CD4-positive, alpha-beta T cell treated with Interleukin-4 for 1 hour (primary cell): Measurements from ENCODE around the gene PANK4.
"Not testable (repeated sequence)": the region's sequence is repeated elsewhere in the genome, so short reads cannot be mapped to it uniquely, and the experiment has no call there.

ENCODE experiments used
- DNase-seq, 2 donors: peaks; one replicate each; pipeline ENCODE4 v3.0.0-alpha.2; 2020 to 2022

Gene PANK4

DNA sequence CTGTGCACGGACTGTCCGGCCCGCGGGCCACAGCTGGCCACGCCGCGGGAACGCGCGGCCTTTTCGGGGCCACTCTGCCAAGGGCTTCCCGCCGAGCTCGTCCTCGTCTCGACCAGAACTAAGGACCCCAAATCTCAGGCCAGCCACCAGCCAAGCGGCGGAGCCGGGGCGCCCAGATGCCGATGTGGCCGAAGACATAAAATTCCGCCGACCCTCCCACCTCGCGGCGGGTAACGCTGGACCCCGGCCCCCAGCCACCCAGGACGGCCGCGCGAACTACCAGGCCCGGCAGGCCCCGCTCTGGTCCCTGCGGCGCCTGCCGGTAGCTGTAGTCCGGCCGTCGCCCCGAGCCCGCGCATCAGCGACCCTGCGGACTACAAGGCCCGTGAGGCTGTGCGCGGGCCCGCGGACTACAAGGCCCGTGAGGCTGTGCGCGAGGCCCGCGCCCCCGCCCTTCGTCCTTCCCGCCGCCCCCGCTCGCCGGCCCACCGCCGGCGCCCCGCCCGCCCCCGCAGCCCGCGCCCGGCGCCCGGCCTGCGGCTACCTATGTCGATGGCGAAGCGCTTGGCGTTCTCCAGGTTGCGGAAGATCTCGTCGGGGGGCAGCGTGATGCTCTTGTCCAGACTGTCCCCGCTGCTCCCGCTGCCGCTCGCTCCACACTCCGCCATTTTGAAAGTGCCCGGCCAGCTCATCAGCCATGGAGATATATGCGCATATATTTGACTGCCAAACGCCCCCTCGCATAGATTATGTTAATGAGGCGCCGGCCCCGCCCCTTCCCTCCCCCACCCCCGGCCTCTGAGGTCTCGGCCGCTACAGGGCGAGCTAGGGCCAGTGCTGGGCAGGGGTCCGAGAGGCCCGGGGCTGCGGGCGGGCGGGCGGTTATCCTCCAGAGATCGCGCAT lies at the start of gene PANK4:
Gene PANK4, minus strand, starts transcription at position 677 of the 904 bp plus-strand sequence. Its CDS starts 9 bp downstream, at position 668.
- DNase-seq: peak; percentile 88

DNA sequence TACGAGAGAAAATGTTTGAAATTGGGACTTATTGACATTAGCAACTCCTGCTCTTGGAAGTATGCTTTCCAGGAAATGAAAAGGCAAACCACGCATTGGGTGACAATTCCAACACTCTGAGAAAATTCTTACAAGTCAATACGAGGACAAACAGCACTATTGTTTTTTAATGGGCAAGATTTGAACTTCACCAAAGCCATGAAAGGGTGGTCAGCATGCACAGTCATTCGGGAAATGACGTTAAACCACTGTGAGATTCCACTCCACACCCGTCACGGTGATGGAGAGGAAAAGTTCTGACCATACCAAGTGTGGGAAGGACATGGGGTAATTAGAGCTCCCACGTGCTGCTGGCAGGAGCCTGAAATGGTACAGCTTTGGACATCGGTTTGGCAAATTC lies 48.0 kb upstream of the PANK4 start:
- DNase-seq: no peak

DNA sequence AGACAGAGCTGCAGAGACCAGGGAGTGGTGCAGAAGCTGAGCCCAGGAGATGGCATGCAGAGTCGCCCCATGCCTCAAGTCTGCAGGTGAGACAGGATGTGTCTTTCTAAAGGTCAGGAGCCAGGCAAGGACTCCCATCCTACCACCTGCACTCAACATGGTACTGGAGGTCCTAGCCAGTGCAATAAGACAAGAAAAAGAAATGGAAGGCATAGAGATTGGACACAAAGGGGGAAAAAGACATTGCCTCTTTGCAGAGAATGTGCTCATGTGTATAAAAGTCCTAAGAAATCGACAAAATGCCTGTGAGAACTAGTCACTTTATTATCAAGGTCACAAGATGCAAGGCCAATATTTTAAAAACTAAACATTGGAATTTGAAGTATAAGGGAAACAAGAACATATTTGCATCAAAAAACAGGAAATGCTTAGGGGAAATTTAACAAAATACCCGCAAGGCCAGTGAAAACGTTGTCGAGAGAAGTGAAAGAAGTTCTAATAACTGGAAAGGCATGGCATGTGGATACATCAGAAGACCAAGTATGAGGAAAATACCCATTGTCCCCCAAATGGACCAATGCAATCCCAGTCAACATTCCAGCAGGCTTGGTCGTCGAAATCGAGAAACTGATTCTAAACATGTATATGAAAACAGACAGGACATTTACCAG lies 47.0 kb upstream of the PANK4 start:
- no peak for DNase-seq

DNA sequence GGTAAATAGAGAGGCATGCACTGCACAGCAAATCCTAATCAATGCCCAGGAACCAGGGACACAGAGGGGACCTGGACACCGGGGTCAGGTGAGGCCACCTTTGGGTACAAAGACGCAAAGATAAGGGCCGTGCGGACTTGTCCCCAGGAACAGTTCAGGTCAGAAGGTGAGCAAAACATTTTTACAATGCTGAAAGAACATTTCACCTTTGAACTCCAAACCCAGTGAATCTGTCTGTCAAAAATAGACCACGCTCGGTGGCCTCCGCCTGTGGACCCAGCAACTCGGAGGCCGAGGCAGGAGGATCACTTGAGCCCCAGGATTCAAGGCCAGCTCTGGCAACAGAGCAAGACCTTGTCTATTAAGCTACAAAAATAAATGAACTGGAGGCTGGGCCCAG lies 45.0 kb upstream of the PANK4 start:
- no peak for DNase-seq

DNA sequence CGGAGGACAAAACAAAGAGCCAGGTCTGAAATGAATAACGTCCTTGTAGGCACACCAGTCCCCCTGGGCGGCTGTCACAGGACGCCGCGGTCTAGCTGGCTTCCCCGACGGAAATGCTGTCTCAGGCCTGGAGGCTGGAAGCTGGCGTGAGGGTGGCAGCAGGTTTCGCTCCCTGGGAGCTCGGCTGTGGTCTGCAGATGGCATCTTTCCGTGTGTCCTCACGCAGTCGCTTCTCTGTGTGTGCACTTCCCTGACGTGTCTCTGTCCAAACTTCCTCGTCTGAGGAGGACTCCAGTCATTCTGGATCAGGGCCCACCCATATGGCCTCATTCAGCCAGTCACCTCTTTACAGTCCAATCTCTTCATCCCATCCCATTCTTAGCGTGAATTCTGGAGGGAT lies 43.9 kb upstream of the PANK4 start:
- no peak for DNase-seq

DNA sequence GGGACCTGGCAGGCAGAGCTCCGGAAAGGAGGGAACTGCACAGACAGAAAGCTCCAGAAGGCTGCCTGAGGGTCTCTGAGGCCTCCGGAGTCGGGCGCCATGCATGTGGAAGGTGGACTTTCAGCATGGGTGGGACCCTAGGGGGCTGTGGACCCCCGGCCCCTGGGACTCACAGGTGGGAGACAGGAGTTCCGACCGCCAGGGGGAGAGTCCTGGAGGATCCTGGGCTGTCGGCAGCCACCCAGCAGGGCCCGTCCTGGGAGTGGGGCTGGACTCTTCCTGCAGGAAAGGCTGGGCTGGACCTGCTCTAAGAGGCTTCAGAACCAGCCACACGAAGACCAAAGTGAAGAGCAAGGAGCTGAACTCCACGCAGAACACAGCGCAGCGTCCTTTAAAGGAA lies 43.3 kb upstream of the PANK4 start:
- not testable (repeated sequence) for DNase-seq

DNA sequence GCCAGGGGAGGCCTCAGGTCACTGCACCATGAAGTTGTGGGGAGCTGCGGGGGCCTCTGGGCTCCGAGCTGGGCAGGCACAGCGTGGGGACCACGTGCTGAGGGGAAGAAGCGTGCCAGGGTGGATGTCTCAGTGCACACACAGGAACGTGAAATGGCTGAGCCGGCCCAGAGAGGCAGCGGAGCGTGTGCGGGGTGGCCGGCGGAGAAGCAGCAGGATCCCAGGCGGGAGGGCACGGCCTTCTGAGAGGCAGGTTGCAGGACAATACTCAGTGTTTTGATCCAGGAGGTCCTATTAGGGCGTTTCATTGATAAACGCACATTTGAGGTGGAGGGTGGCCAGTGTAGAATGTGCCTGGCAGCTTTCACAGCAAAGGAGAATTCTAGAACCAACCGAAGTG lies 42.7 kb upstream of the PANK4 start:
- DNase-seq: no peak

DNA sequence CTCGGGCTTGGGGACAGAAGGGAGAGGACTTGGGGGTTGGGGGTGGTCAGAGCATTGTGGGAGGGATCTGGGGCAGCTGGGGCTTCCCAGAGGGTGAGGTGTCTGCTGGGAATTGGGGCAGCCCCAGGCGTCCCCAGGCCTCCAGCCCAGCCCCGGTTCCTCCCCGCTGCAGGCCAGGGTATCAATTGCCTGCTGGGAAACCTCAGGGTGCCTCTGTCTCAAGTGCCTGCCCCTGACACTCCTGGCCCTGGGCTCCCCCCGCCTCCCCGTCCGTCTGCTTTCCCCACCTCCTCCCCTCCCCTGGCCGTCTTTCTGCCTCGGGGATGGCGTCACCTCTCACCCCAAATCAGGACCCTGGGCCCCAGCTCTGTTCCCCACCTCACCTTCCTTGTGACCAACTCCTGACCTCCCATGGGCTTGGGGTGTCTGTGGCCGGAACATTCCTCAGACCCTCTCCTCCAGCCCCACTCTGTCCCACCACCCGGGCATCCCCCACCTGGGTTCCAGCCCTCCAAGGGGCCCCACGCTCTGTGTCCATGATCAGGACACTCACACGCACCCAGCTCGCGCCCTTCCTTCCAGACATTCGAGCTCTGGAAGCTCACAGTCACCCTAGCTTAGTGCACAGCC lies 41.9 kb upstream of the PANK4 start:
- not testable (repeated sequence) for DNase-seq

DNA sequence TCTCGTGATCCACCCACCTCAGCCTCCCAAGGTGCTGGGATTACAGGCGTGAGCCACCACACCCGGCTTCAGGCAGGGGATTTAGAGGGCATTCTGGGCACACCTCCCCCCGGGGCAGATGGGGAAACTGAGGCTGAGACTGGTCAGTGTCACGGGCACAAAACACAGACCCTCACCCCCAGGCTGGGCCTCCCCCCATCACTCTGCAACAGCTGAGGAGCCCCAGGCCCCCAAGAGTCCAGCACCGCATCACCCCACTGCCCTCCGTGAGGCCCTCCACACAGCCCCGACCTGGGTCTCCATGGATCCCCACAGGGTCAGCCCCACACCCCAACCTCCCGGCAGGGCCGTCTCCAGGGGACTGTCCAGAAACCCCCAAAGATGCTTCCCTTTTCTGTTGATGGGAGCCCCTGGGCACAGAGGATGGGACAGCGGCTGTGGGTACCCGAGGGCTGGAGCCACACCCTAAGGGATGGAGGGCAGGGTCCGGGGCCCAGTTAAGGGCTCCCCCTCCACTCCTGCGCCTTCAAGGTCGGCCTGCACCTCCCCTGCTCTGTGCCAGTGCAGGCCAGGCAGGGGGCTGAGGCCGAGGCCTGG lies 40.8 kb upstream of the PANK4 start:
- DNase-seq: no peak

DNA sequence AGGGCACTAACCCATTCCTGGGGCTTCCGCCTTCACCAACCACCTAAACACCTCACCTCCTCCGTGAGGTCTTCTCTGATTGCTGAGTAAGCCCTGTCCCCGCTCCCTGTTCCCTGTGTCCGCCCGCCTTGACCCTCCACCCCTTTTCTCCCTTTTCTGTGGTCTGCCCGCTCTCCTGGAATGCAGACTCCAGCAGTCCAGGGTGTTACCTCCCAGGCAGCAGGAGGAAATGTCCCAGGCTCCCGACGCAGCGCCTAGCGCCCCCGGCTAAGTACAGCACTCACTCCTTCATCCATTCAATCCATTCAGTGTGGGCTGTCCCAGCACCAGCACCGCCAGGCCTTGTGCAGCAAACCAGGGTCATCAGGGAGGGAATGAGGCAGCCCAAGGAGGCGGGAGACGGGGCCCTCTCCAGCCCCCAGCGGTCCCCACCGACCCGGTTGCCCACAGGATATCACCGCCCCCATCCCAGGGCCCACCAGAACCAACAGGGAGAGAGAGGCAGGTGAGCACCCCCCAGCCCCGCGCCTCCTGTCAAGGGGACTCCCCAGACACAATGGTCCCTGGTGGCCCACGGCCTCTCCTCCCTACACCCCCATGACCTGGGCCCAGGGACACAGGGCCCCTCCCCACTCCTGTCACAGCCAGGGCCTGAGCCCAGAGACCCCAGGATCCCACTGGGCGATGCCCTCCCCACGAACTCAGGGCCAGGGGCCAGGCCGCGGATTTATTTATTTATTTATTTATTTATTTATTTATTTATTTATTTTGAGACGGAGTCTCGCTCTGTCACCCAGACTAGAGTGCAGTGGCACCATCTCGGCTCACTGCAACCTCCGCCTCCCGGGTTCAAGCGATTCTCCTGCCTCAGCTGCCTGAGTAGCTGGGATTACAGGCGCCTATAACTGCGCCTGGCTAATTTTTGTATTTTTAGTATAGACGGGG lies 40.0 kb upstream of the PANK4 start:
- no peak for DNase-seq

DNA sequence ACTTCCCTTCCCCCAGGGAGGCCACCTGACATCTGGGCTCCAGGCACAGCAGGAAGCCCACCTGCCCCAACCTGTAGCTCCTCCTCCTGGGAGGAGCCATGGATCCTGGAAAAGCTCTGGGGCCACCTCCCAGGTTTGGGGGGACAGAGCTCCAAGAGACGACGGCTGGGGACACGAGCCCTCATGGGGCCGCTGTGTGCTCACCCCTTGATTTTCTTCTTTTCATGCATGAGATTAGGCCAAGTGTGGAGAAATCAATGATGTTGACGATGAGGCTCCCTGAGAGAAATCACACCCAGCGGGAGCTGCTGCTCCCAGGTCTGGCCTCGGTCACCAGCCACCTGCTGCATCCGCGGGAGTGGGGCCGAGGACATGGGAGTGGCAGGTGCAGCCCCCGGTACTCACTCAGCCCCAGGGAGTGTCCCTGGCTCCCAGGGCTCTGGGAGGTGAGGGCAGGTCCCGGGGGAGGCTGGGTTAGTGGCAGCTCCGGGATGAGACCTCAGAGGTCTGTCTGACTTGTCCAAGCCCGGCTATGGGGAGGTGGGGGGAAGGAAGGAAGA lies 38.5 kb upstream of the PANK4 start:
- no peak for DNase-seq

DNA sequence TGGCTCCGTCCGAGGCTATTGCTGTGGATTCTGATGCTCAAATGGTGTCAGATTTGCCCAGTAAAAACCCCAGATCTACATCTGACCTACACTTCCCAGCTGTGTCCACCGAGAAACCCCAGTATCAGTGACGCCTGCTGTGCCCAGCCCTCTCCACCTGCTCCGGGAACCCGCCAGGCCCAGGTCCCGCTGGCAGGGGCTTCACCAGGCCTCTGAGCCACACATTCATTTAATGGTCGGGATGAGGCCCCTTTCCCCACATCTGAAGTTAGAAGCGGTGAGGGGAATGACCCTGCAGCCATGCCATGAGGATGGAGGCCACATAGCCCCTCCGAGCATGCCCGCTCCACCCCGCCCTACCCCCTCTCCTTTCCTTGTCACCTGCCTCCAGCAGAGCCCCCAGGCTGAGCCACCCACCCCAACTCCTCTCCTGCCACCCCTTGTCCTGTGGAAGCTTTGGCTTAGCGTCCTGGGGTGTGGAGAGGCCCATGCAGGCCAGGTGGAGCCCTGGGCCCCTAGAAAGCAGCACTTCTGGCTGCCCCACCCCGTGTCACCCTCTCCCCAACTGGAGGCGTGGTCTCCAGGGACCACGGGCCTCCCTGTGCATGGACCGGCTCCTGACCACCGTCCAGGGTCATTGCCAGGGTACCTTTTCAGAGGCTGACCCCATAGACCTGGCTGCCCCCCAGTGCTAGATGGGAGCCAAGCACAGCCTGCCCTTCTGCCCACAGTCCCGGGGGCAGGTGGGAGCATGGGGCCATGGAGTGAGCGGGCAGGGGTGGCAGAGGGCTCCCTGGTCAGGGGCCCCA lies 37.8 kb upstream of the PANK4 start:
- no peak for DNase-seq

DNA sequence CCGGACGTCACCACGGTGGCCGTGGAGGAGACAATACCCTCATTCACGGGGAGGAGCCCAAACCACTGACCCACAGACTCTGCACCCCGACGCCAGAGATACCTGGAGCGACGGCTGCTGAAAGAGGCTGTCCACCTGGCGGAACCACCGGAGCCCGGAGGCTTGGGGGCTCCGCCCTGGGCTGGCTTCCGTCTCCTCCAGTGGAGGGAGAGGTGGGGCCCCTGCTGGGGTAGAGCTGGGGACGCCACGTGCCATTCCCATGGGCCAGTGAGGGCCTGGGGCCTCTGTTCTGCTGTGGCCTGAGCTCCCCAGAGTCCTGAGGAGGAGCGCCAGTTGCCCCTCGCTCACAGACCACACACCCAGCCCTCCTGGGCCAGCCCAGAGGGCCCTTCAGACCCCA lies 36.8 kb upstream of the PANK4 start:
- no peak for DNase-seq

DNA sequence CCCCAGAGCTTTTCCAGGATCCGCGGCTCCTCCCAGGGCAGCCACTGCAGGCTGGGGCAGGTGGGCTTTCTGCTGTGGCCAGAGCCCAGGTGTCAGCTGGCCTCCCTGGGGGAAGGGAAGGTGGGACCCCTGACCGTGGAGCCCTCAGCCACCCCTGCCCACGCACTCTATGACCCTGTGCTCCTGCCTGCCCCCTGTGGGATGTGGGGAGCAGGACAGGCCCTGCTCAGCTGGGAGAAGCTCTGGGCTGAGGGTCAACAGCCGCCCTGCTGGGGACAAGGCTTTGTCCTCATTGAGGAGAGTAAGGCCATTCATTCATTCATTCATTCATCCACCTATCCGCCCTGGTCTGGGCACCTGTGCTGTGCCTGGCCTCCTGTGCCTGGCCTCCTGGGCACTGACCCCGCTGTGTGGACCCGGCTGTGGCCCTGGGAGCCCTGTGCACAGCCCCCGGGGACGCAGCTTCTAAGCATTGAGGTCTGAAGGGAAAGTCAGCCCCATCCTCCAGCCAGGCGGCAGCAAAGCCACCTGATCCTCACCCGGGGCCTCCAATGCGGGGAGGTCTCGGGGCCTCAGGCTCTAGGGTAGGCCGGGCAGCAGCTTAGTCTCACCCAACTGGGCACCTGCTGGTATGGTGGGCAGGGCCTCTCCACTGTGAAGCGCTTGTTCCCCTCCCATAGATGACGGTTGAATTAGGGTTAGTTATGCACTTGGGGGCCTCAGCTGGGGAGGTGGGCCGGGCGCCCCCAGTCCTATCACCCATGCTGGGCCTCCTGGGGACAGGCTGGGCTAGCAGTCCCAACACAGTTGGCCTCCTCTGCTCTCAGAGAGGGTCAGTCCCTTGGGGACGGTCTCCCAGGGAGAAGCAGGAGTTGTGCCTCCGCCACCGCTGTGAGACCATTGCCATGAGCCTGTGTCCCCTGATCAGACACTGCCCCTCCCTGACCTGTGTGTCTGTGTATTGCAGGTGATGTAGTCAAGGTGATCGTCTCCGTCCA lies 35.8 kb upstream of the PANK4 start:
- DNase-seq: peak in 1 of 2 donors; percentile 34

DNA sequence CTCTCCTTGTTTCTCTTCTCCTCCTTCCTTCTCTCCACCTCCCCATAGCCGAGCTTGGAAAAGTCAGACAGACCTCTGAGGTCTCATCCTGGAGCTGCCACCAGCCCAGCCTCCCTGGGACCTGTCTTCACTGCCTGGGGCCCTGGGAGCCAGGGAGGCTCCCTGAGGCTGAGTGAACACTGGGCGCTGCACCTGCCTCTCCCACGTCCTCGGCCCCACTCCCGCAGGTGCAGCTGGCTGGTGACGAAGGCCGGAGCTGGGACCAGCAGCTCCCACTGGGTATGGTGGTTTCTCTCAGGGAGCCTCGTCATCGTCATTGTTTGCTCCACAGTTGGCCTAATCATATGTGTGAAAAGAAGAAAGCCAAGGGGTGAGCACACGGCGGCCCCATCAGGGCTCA lies 35.0 kb upstream of the PANK4 start:
- DNase-seq: no peak

DNA sequence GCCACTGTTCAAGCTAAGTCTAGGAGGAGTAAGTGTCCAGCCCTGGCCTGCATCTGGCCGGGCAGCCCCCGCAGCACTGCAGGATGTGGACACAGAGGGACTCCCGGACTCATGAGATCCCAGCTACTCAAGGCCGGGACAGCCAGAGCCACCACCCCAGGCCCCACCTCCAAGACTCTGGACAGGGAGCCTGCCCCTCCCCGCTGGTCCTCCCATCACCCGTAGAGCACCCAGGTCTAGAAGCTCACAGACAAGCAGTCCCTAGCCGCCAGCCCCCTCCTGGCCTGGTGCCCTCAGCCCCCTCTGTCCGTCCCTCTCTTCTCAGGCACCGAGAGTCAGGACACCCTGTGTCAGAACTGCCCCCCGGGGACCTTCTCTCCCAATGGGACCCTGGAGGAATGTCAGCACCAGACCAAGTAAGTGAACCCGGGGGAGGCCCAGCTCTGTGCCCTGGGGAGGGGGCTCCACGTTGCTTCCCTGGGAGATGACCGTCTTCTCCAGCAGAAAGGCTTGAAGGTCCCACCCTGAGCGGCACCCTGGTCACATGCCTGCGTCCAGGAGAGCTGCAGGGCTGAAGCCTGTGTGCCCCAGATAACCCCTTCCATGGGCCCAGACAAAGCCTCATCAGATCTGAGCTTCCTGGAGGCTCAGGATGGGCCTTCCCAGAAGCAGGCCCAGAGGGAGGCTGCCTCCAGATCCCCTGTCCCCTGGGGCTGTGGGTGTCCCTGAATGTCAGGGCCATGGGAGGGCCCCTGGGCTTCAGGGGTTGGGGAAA lies 34.1 kb upstream of the PANK4 start:
- DNase-seq: no peak

DNA sequence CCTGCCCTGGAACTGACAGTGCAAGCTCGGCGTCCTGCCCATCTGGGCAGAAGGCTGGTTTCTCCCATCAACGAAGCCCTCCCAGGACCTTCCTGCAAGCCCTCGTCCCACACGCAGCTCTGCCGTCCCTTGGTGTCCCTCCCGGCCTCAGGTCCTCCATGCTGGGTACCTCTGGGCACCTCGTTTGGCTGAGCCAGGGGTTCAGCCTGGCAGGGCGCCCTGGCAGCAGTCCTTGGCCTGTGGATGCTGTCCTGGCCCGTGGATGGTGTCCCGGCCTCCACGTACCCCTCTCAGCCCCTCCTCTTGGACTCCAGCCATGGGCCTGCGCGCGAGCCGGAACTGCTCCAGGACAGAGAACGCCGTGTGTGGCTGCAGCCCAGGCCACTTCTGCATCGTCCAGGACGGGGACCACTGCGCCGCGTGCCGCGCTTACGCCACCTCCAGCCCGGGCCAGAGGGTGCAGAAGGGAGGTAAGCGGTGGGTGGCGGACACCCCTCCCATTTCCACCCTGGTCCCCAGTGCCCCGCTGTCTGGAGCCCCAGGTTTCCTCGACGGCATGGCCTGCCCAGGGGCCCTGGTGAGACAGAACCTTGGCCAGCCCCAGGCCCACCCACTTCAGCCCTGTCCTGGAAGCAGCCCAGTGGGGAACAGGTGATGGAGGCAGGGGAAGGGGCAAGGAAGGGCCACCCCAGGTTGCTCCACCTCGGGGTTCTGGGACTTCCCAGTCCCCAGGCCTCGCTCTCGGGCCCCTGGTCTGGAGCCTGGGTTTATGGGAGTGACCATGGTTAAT lies 33.3 kb upstream of the PANK4 start:
- DNase-seq: no peak

DNA sequence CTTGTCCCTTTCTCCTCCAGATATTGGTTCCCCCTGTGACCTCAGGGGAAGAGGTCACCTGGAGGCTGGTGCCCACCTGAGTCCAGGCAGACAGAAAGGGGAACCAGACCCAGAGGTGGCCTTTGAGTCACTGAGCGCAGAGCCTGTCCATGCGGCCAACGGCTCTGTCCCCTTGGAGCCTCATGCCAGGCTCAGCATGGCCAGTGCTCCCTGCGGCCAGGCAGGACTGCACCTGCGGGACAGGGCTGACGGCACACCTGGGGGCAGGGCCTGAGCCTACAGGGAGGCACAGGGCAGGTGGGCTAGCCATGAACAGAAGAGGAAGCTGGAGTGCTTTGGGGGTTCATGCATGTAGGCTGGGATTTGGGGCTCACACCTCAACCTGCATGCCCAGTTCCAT lies 32.5 kb upstream of the PANK4 start:
- no peak for DNase-seq
